Endothelial cell (in vitro differentiated cells): Measurements from ENCODE around the gene TFAP2A. TPM values are rescaled to one million over a fixed set of nuclear protein-coding genes. Genes with fewer than 3 reads are reported as not detected.
A peak's percentile ranks its signal among the peaks of the same experiment; 100 is the strongest.

Experiments used
- DNase-seq: peaks from one replicate; pipeline ENCODE4 v3.0.0; 2021; ENCODE audit warnings: low spot score
- H3K27ac Mint-ChIP-seq: one replicate; pipeline ENCODE4 v1.8.0; 2021; ENCODE audit warnings: mixed read lengths, inconsistent platforms; ENCODE audit not compliant: unreplicated experiment
- H3K27me3 Mint-ChIP-seq: one replicate; pipeline ENCODE4 v1.8.0; 2021; ENCODE audit warnings: mild to moderate bottlenecking, moderate library complexity, mixed read lengths, inconsistent platforms; ENCODE audit not compliant: unreplicated experiment
- H3K36me3 Mint-ChIP-seq: one replicate; pipeline ENCODE4 v1.8.0; 2021; ENCODE audit warnings: mild to moderate bottlenecking, low read depth, mixed read lengths, inconsistent platforms; ENCODE audit not compliant: unreplicated experiment
- H3K4me1 Mint-ChIP-seq: one replicate; pipeline ENCODE4 v1.8.0; 2021; ENCODE audit warnings: mild to moderate bottlenecking, mixed read lengths, inconsistent platforms; ENCODE audit not compliant: unreplicated experiment
- H3K4me3 Mint-ChIP-seq: one replicate; pipeline ENCODE4 v1.8.0; 2021; ENCODE audit warnings: mild to moderate bottlenecking, mixed read lengths, inconsistent platforms; ENCODE audit not compliant: unreplicated experiment
- H3K9me3 Mint-ChIP-seq: one replicate; pipeline ENCODE4 v1.8.0; 2021; ENCODE audit warnings: mixed read lengths, inconsistent platforms; ENCODE audit not compliant: unreplicated experiment
- CTCF ChIP-seq: fragments of 200-600 bp; sonication (generic); IDR thresholded peaks from one replicate; pipeline ENCODE4 v1.5.0; 2021; ENCODE audit warnings: antibody characterized with exemption; ENCODE audit not compliant: unreplicated experiment
- long read RNA-seq: library from polyadenylated mRNA; unstranded; transcript quantifications from one replicate; pipeline ENCODE4 v2.0.0, GENCODE V29; 2020; ENCODE audit not compliant: unreplicated experiment
- total RNA-seq: library from RNA; stranded (reverse); fragmentation: NEBNext Ultra II Directional; extraction: Animal tissue kit (Norgen Biotek cat#: 25700); gene quantifications from one replicate; pipeline ENCODE4 v1.2.1, GENCODE V29; 2021; ENCODE audit not compliant: unreplicated experiment

The TFAP2A gene
- total RNA-seq = 0.31 TPM
- long read RNA-seq = 0 reads

- Mint-ChIP-seq H3K9me3 (no peaks in the 10 kb centered on the region), H3K27me3 (peaks cover 53% of the 10 kb centered on the region), H3K27ac (no peak within 1 kb of the TSS), H3K4me3 (peak within 1 kb of the TSS; percentile 71), H3K4me1 (peaks cover 63% of the 10 kb centered on the region), H3K36me3 (no peaks in the 10 kb centered on the region)
- DNase-seq = no peak
- no peak for TF ChIP-seq CTCF
These were observed at the start of gene TFAP2A for GRCh38 chr6:10414756-10415616. Gene TFAP2A, minus strand, starts transcription at chr6:10415074. Its CDS starts 83 bp downstream, at chr6:10414991.

GRCh38 chr6:10463491-10464481 lies 48.9 kb upstream of the TFAP2A start:
- H3K4me3 Mint-ChIP-seq = no peak overlapping the region
- no peak overlapping the region for H3K27ac Mint-ChIP-seq
- H3K4me1 Mint-ChIP-seq = no peaks in the 10 kb centered on the region
- no peak for DNase-seq
- H3K36me3 Mint-ChIP-seq = no peaks in the 10 kb centered on the region
- H3K27me3 Mint-ChIP-seq = no peaks in the 10 kb centered on the region
- no peak for TF ChIP-seq CTCF
- no peaks in the 10 kb centered on the region for H3K9me3 Mint-ChIP-seq

GRCh38 chr6:10463040-10463439 lies 48.2 kb upstream of the TFAP2A start:
- no peak for TF ChIP-seq CTCF
- Mint-ChIP-seq H3K36me3 (no peaks in the 10 kb centered on the region), H3K4me3 (no peak overlapping the region), H3K27me3 (no peaks in the 10 kb centered on the region), H3K9me3 (no peaks in the 10 kb centered on the region), H3K4me1 (peaks cover 3% of the 10 kb centered on the region), H3K27ac (no peak overlapping the region)
- no peak for DNase-seq

GRCh38 chr6:10461850-10462249 lies 47.0 kb upstream of the TFAP2A start:
- TF ChIP-seq CTCF = no peak
- Mint-ChIP-seq H3K36me3 (no peaks in the 10 kb centered on the region), H3K9me3 (no peaks in the 10 kb centered on the region), H3K4me1 (peaks cover 7% of the 10 kb centered on the region), H3K4me3 (no peak overlapping the region), H3K27me3 (no peaks in the 10 kb centered on the region), H3K27ac (no peak overlapping the region)
- DNase-seq = no peak
